Activated CD4-positive, CD25-positive, alpha-beta regulatory T cell treated with anti-CD3 and anti-CD28 coated beads, Interleukin-2, amount 50 U/mL, for 16 hours (primary cell): ENCODE results near the gene DNAJA4.
"Not testable (repeated sequence)": the region's sequence is repeated elsewhere in the genome, so short reads cannot be mapped to it uniquely, and the experiment has no call there.

Source experiments
- DNase-seq: peaks from one replicate; pipeline ENCODE4 v3.0.0-alpha.2; 2020; ENCODE audit warnings: low read depth, low spot score

DNAJA4 gene

GRCh38 chr15:78244101-78244500, 20.3 kb upstream of the DNAJA4 start:
- DNase-seq = no peak

GRCh38 chr15:78244893-78245292, 19.5 kb upstream of the DNAJA4 start:
- DNase-seq = no peak

- not testable (repeated sequence) for DNase-seq
Observed at GRCh38 chr15:78245392-78245791, 19.0 kb upstream of the DNAJA4 start.

- not testable (repeated sequence) for DNase-seq
Observed at GRCh38 chr15:78245976-78246620, 18.3 kb upstream of the DNAJA4 start.

DNA sequence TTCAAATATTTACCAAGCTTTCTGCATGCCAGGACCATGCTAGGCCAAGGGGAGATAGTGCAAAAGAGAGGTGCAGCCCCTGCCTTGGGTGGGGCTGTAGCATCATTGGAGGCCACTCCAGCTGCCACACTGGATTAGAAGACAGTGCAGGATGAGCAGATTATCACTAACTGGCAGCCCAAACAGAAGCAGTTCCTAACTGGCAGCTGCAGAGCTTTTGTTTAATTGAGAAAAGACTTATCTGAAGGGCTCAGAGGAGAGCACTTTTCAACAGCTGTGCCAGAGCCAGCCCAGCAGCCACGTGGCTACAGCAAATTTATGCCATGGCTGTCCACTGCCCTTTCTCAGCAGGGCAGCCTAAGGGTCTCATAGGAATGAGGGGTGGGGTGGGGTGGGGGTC, 16.5 kb upstream of the DNAJA4 start:
- no peak for DNase-seq

DNA sequence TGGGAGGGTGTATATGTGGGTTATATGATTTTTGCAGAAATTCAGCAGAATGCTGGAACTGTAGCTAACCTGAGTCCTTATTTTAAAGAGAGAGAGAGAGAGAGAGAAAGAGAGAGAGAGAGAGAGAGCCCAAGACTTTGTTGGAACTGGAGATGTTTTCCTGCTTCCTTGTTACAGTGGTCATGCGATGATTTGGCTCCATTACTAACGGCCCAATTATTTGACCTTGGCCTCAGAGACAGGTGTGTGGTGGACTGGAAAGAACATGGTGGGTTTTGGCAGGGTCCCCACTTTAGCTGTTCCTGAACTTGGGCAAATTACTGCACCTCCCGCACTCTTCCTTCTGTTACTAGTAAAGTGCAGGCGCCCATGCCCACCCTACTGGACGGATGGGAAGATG, 15.2 kb upstream of the DNAJA4 start:
- DNase-seq = no peak

GRCh38 chr15:78251136-78251535, 13.2 kb upstream of the DNAJA4 start:
- no peak for DNase-seq

- DNase-seq = no peak
Observed at GRCh38 chr15:78255421-78256043, 8.8 kb upstream of the DNAJA4 start.

GRCh38 chr15:78256044-78256437, 8.3 kb upstream of the DNAJA4 start:
- no peak for DNase-seq

GRCh38 chr15:78257681-78258080, 6.7 kb upstream of the DNAJA4 start:
- no peak for DNase-seq

- no peak for DNase-seq
Observed at GRCh38 chr15:78259232-78259631, 5.1 kb upstream of the DNAJA4 start.

GRCh38 chr15:78260489-78260888, 3.9 kb upstream of the DNAJA4 start:
- DNase-seq = no peak

DNA sequence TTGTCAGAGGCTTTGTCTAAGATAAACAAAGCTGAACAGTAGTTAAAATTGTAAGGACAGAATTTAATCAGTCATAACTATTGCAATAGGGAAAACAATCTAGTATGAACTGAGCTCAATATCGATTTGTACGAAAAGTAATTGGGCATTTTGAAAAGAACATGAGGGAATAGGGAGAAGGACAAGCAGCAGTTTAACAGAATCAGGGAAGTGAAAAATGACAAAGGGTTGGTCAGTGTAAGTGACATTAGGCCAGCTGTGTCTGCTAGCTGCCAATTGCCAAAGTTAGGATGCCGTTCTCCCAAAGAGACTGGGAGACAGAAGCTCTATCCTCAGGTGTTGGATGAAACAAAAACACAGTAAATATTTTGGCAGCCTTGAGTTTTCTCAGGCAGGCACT, 3.3 kb upstream of the DNAJA4 start:
- no peak for DNase-seq

DNA sequence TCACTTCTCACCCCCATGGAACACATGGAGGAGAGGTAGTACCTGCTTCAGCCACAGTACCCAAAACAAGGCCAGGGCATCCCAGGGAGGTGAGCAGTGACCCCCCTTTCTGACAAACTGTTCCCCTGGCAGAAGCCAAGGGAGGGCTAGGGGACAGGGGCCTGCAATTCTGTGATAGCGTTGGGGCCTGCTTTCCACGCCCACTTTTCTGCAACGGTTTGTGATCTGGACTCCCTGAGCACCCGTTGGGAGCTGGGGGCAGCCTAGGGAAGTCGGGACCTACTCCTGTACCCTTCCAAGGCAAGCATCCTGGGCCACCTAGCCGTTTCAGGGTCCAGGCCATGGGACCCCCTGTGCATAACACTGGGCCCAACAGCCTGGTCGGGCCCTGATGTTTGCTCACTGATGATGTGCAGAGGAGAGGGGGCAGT, 996 bp upstream of the DNAJA4 start:
- DNase-seq = no peak

DNA sequence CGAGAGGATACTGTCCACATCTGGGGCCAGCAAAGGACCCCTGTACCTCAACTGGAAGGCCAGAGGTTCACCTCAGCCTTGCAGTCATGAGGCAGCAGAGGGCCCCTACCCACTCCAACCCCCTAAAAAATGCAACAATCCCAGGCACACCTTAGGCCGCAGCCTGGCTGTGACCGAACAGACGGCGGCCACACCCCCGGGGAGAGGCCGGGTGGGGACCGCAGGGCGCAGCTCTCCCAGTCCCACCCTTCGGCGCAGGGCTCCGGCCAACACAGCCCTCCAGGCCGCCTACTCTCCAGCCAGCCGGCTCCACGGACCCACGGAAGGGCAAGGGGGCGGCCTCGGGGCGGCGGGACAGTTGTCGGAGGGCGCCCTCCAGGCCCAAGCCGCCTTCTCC, 457 bp upstream of the DNAJA4 start:
- no peak for DNase-seq

DNA sequence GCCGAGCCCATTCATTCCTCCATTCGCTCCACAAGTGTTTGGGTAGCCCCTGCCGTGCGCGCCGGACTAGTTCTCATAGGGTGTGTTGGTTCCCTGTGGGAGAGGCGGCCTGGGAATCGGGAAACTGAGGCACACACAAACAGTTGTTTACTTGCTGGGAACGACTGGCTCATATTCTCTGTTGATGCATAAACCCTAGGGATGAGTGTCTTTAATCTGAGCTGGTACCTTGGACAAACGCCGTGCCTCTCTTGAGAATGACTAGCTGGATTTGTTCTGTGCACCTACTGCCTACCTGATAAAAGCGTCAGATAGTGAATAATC, 737 bp downstream of the DNAJA4 start:
- no peak for DNase-seq

DNA sequence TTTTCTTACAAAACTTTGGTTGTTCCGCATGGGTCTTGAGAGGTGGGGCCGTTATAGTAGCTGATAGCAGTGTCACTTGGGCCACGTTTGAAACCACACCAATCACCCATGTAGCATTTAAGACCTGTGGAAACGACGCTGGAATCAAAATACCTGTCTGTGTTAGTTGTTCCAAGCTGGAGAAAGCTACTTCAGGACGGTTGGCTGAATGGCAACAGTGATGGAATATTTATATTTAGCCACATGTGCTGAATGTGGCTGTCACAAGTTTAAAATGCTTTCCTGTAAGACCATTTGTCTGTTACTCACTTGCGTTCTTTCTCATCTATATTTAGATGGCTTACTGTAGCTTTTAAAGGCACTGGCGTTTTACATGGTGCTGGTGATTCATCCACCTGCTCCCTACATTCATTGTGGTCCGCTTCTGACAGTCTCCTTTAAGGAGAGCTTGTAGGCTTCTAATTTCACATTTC, 1.4 kb downstream of the DNAJA4 start:
- no peak for DNase-seq

- DNase-seq = no peak
Observed at GRCh38 chr15:78266229-78266628, 1.9 kb downstream of the DNAJA4 start.

- DNase-seq = no peak
Observed at GRCh38 chr15:78266806-78267205, 2.4 kb downstream of the DNAJA4 start.

DNA sequence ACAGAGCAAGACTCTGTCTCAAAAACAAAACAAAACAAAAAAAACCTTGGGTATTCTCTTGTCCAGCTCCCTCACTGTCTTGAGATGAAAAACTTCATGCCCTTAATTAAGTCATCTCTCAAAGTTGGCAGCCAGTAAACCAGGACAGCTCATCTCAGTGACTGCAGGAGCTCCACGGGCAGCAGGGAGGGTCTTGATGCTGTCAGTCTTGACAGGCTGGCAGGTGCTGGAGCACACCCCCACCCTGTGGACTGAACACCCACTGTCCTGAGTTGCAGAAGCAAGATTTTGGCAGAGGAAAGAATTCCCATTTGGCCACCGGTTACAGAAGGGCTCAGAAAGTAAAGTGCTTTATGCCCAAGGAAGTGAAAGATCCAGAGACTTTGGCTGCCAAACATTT, 8.0 kb downstream of the DNAJA4 start:
- no peak for DNase-seq

- no peak for DNase-seq
Observed at GRCh38 chr15:78272776-78273175, 8.4 kb downstream of the DNAJA4 start.

DNA sequence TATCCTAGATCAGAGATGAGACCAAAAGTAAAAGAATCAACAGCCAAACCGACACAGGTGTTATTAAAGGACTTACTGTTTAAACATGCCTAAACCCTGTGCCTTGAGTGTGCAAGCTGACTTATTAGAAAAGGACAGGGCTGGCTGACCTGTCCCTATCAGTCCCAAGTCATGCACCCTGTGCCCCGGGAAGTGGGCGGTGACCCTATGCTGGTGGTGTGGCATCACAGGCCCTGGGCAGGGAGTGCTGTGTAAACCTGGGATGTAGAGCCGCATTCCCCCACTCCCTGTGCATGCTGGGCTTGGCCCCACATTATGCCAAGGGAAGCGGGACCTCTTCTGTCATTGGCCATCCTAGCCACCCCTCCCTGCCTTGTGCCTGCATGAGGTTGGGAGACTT, 10.6 kb downstream of the DNAJA4 start:
- DNase-seq = no peak

GRCh38 chr15:78276064-78276943, 11.9 kb downstream of the DNAJA4 start:
- DNase-seq = no peak
